ENCODE results near the gene LDLRAD4.

Gene LDLRAD4

GRCh38 chr18:13451661-13452387 lies 233.3 kb downstream of the LDLRAD4 start:
- in situ Hi-C loops (cut with MboI; ENCODE audit: low sequenced_read_pairs): no loop called here

- in situ Hi-C loops (cut with MboI; ENCODE audit: low sequenced_read_pairs): no loop called here
Observed at GRCh38 chr18:13452388-13452811, 233.8 kb downstream of the LDLRAD4 start.

- in situ Hi-C loops (cut with MboI; ENCODE audit: low sequenced_read_pairs): no loop called here
Observed at GRCh38 chr18:13452871-13453680, 234.5 kb downstream of the LDLRAD4 start.

- in situ Hi-C loops (cut with MboI; ENCODE audit: low sequenced_read_pairs): no loop called here
Observed at GRCh38 chr18:13453714-13454113, 235.2 kb downstream of the LDLRAD4 start.

- in situ Hi-C loops (cut with MboI; ENCODE audit: low sequenced_read_pairs): no loop called here
Observed at GRCh38 chr18:13454363-13455150, 236.0 kb downstream of the LDLRAD4 start.

- in situ Hi-C loops (cut with MboI; ENCODE audit: low sequenced_read_pairs): no loop called here
Observed at GRCh38 chr18:13455471-13455870, 236.9 kb downstream of the LDLRAD4 start.

- in situ Hi-C loops (cut with MboI; ENCODE audit: low sequenced_read_pairs): no loop called here
Observed at GRCh38 chr18:13455960-13456481, 237.5 kb downstream of the LDLRAD4 start.

- in situ Hi-C loops (cut with MboI; ENCODE audit: low sequenced_read_pairs): no loop called here
Observed at GRCh38 chr18:13456736-13457271, 238.2 kb downstream of the LDLRAD4 start.

- in situ Hi-C loops (cut with MboI; ENCODE audit: low sequenced_read_pairs): no loop called here
Observed at GRCh38 chr18:13457327-13457726, 238.8 kb downstream of the LDLRAD4 start.

- in situ Hi-C loops (cut with MboI; ENCODE audit: low sequenced_read_pairs): no loop called here
Observed at GRCh38 chr18:13460946-13461345, 242.4 kb downstream of the LDLRAD4 start.

- in situ Hi-C loops (cut with MboI; ENCODE audit: low sequenced_read_pairs): no loop called here
Observed at GRCh38 chr18:13461469-13461868, 242.9 kb downstream of the LDLRAD4 start.

- in situ Hi-C loops (cut with MboI; ENCODE audit: low sequenced_read_pairs): no loop called here
Observed at GRCh38 chr18:13461936-13462335, 243.4 kb downstream of the LDLRAD4 start.

- in situ Hi-C loops (cut with MboI; ENCODE audit: low sequenced_read_pairs): no loop called here
Observed at GRCh38 chr18:13462686-13463085, 244.1 kb downstream of the LDLRAD4 start.

GRCh38 chr18:13463526-13464210 lies 245.1 kb downstream of the LDLRAD4 start:
- in situ Hi-C loops (cut with MboI; ENCODE audit: low sequenced_read_pairs): no loop called here

GRCh38 chr18:13464432-13465123 lies 246.0 kb downstream of the LDLRAD4 start:
- in situ Hi-C loops (cut with MboI; ENCODE audit: low sequenced_read_pairs): no loop called here

GRCh38 chr18:13465124-13465446 lies 246.5 kb downstream of the LDLRAD4 start:
- in situ Hi-C loops (cut with MboI; ENCODE audit: low sequenced_read_pairs): no loop called here

GRCh38 chr18:13465476-13465875 lies 246.9 kb downstream of the LDLRAD4 start:
- in situ Hi-C loops (cut with MboI; ENCODE audit: low sequenced_read_pairs): no loop called here

GRCh38 chr18:13470516-13471197 lies 252.1 kb downstream of the LDLRAD4 start:
- in situ Hi-C loops (cut with MboI; ENCODE audit: low sequenced_read_pairs): no loop called here

GRCh38 chr18:13471198-13471845 lies 252.8 kb downstream of the LDLRAD4 start:
- in situ Hi-C loops (cut with MboI; ENCODE audit: low sequenced_read_pairs): no loop called here

Data from HL-60/S4 (cell line).